ENCODE measurements around the gene COL6A3.

COL6A3 gene

GRCh38 chr2:237444071-237444470 lies 30.1 kb upstream of the COL6A3 start:
- no peak for DNase-seq (ENCODE audit: low read depth, low spot score)

GRCh38 chr2:237441605-237442274 lies 27.8 kb upstream of the COL6A3 start:
- DNase-seq (ENCODE audit: low read depth, low spot score), result no peak

DNA sequence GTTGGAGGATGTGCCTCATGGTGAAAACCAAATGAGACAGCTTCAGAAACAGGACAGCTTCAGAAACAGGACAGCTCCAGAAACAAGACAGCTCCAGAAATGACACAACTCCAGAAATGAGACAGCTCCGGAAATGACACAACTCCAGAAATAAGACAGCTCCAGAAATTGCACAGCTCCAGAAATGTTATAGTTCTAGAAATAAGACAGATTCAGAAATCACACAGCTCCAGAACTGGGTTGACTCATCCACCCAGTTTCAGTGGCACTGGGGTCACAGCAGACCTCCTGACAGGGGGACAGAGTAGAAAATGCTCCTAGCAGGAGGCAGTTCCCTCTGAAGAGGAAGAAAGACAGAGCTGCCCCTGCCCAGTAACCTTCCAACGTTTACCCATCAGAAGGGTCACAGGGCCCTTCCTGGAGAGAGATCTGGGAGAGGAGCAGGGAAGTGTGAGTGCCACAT lies 26.9 kb upstream of the COL6A3 start:
- no peak for DNase-seq (ENCODE audit: low read depth, low spot score)

- DNase-seq (ENCODE audit: low read depth, low spot score), result no peak
Measured at GRCh38 chr2:237438080-237438940, 24.3 kb upstream of the COL6A3 start.

- no peak for DNase-seq (ENCODE audit: low read depth, low spot score)
Measured at GRCh38 chr2:237437566-237437965, 23.6 kb upstream of the COL6A3 start.

DNA sequence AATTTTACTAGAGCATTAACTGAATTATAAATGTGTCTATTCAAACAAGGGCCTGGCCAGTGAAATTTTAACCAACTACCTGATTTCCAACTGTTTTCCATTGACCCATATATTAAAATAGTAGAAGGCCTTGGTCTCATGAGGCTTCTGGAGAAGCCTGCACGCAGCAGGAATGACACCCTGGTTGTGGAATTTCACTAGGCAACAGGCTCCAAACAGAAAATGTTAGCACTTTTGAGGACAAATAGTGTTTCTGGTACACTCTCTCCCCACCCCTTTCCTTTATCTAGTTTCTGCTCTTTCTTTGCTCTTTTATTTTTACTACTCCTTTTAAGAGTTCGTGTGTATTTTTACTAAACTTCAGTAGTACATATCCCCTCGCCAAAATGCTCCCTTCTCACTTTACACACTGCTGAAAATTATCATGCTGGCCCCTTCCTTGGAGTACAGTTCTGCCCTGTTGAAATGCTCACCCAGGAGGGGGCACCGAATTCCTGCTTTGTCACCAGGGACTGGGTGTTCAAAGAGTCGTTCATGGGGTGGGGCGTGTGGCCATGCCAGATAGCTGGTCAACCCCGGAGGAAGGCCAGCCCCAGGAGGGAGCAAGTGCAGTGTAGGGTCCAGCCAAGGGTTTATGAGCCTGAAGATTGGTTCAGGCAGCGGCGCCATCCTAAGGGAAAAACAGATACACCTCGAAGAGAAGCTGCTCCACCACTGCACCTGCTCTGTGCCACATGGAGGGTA lies 22.1 kb upstream of the COL6A3 start:
- DNase-seq (ENCODE audit: low read depth, low spot score), result no peak

DNA sequence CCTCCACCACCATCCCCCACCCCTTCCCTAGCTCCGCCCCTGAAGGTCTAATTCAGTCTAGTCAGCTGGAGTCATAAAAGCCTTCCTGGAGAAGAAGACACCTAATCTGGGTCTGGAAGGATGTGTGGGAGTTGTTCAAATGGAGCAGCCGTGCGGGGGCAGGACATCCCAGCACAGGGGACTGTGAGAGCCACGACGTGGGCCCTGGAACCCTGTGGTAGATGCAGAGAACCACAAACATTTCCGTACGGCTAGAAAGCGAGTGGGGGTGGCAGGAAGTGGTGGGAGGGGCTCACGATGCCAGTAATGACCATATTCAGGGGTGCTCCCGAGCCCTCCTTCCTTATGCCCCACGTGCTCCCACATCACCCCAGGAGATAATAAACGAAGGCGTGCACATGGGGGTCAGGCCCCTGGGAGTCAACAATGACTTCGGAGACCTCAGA lies 20.9 kb upstream of the COL6A3 start:
- peak; percentile 51 for DNase-seq (ENCODE audit: low read depth, low spot score)

GRCh38 chr2:237433920-237434676 lies 20.1 kb upstream of the COL6A3 start:
- no peak for DNase-seq (ENCODE audit: low read depth, low spot score)

DNA sequence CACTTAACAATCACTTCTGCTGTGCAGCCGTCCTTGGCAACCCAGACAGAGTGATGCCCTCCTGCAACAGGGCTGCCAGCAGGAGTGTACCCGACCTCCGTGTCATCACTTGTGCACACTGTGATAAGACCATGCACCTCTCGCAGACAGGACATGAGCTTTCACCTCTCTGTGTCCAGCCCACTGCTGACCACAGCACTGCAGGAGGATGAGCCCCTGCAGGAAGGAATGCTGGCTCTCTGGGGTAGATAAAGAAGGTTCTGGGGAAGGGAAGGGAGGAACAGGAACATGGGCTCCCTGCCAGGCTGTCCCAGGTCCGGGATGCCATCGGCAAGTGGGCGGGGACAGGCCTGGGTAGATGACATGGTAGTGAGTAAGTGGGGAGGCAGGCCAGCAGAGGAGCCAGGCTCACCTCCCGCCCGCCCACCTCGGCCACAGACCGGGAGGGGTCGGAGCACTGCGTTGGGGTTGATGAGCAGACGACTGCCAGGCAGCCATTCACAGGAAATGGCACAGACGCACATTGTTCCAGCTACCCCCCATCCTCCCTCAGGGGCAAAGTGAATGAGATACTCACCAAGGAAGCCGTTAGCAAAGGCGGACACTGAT lies 18.6 kb upstream of the COL6A3 start:
- DNase-seq (ENCODE audit: low read depth, low spot score), result peak; percentile 56

GRCh38 chr2:237431837-237432236 lies 17.9 kb upstream of the COL6A3 start:
- DNase-seq (ENCODE audit: low read depth, low spot score), result no peak

DNA sequence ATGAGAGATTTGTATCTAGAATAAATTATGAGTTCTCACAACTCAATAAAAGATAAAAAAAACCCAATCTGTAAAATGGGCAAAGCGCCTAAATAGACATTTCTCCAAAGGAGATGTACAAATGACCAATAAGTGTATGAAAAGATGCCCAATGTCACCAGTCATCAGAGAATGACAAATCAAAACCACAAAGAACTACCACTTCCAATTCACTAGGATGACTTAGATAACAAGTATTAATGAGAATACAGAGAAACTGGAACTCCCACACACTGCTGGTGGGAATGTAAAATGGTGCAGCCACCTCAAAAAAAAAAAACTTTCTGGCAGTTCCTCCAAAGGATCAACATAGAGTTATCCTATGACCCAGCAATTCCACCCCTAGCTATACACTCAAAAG lies 17.4 kb upstream of the COL6A3 start:
- DNase-seq (ENCODE audit: low read depth, low spot score), result no peak

DNA sequence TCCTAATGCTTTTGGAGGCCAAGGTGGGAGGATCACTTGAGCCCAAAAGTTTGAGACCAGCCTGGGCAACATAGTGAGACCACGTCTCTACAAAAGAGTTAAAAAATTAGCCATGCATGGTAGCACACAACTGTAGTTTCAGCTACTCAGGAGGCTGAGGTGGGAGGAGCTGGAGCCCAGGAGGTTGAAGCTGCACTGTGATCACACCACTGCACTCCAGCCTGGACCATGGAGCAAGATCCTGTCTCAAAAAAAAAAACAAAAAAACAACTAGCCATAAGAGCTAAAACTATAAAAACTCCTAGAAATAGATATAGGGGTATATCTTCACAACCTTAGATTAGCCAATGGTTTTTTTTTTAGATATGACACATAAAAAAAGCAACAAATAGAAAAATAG lies 16.9 kb upstream of the COL6A3 start:
- DNase-seq (ENCODE audit: low read depth, low spot score), result no peak

DNA sequence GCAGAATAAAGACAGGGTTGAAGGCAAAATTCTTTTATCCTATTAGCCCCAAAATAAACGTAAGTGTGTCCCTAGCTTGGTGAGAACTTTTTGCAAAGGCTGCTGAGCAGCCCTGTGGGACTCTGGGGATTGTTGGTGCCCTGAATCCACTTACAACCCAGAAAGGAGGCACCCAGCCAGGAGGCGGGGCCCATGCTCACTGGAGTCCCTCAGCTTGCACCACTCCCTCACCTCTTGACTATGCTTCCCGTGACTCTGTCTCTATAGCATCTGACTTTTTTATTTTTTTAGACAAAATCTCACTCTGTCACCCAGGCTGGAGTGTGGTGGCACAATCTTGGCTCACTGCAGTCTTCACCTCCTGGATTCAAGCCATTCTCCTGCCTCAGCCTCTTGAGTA lies 15.8 kb upstream of the COL6A3 start:
- no peak for DNase-seq (ENCODE audit: low read depth, low spot score)

DNA sequence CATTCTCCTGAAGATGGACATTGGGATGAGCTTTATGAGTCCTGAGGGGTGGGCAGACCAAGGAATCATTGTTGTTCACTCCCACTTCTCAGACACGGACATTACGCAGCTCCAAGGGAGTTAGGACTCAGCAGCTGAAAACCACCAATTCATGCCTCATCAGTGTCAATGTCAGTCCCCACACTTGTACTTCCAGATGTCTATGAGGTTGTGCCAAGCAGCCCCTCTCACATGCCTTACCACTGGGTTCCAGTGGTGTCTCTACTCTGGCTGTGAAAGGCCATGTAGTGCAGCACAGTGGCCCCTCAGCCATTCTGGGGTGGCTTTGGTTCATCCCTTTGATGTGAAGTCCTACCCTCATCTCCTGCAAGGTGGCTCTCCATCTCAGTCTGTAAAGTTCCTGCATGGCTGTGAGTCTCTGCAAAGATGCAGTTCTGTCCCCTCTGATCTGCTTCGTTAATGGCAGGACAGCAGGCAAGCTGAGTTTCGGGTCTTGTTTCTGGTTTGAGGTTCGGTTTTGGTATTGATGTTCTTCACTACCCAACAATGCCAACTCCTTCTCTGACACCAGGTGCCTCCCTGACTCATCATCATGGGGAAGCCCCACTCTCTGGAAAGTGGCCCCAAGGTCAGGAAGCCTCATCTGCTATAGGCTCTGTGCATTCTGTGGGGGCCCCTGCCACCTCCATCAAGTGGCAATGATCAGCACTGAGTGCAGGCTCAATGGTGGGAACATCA lies 14.0 kb upstream of the COL6A3 start:
- DNase-seq (ENCODE audit: low read depth, low spot score), result peak; percentile 50

DNA sequence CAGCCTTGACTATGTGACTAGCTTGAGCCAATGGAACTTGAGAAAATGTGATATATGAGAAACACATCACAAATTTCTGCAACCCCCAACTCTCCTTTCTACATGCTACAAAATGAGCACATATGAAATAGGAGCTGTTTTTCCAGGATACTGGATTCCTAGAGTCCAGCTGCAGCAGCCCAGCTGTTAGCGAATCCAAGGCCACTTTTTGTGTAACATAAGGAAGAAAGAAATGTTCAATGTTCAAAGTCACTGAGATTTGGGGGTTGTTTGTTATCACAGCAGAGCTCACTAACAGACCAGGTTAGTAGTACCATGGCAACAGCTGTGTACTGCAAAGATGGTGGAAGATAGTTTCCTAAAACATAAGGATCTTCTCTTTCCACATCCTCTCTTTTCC lies 12.6 kb upstream of the COL6A3 start:
- DNase-seq (ENCODE audit: low read depth, low spot score), result no peak

- no peak for DNase-seq (ENCODE audit: low read depth, low spot score)
Measured at GRCh38 chr2:237425320-237425719, 11.4 kb upstream of the COL6A3 start.

- no peak for DNase-seq (ENCODE audit: low read depth, low spot score)
Measured at GRCh38 chr2:237424544-237424943, 10.6 kb upstream of the COL6A3 start.

DNA sequence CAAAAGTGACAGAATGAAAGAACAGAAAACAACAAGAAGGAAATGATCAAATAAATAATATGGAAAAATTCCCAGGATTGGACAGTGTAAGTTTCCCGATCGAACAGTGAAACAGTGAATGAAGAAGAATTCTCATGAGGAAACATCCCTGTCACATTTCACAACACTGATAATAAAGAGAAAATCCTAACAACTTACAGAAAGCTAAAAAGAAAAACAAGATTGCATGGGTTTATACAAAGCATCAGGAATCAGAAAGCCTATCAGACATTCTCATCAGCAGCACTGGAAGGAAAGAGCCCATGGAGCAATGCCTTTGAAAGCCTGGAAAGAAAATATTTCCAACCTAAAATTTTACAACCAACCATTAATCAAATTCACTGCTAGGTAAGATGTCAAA lies 9.9 kb upstream of the COL6A3 start:
- DNase-seq (ENCODE audit: low read depth, low spot score), result no peak

- DNase-seq (ENCODE audit: low read depth, low spot score), result no peak
Measured at GRCh38 chr2:237422309-237422708, 8.3 kb upstream of the COL6A3 start.

GRCh38 chr2:237421542-237422116 lies 7.7 kb upstream of the COL6A3 start:
- DNase-seq (ENCODE audit: low read depth, low spot score), result peak; percentile 53

Data from activated CD4-positive, CD25-positive, alpha-beta regulatory T cell treated with anti-CD3 and anti-CD28 coated beads, Interleukin-2, amount 50 U/mL, for 16 hours (primary cell).